ENCODE data around the gene GRIK2. TPM values are rescaled to one million over a fixed set of nuclear protein-coding genes. Genes with fewer than 3 reads are reported as not detected.
A peak's percentile ranks its signal among the peaks of the same experiment; 100 is the strongest.
"Not testable (repeated sequence)": the region's sequence is repeated elsewhere in the genome, so short reads cannot be mapped to it uniquely, and the experiment has no call there.

Gene GRIK2
- total RNA-seq, 1 donor from 2014 or later: 11.3 TPM

DNA sequence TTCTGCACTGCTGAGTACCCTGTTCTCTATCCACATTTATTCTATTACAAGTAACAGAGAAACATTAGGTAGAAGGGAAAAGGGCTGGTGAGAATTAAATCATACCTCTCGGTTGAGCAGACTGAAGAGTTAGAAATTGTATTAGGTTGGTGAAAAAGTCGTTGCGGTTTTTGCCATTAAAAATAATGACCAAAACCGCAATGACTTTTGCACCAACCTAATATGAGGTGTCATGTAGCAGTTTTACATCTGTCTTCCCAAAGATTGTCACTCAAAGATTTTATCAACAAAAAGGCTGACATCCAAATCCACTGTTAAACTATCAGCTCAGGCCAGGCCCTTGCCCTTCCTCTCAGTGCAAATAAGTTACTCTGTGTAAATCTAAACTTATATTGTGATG is 28.3 kb upstream of the GRIK2 start:
- Histone ChIP-seq H3K4me1 (no peaks in the 10 kb centered on the region), H3K27me3 (ENCODE audit: low read depth) (no peaks in the 10 kb centered on the region), H3K36me3 (no peaks in the 10 kb centered on the region), H3K27ac (replicated peaks) (no peak overlapping the region), H3K9me3 (replicated peaks) (no peaks in the 10 kb centered on the region), H3K4me3 (no peak overlapping the region)
- TF ChIP-seq, protein P1, sequence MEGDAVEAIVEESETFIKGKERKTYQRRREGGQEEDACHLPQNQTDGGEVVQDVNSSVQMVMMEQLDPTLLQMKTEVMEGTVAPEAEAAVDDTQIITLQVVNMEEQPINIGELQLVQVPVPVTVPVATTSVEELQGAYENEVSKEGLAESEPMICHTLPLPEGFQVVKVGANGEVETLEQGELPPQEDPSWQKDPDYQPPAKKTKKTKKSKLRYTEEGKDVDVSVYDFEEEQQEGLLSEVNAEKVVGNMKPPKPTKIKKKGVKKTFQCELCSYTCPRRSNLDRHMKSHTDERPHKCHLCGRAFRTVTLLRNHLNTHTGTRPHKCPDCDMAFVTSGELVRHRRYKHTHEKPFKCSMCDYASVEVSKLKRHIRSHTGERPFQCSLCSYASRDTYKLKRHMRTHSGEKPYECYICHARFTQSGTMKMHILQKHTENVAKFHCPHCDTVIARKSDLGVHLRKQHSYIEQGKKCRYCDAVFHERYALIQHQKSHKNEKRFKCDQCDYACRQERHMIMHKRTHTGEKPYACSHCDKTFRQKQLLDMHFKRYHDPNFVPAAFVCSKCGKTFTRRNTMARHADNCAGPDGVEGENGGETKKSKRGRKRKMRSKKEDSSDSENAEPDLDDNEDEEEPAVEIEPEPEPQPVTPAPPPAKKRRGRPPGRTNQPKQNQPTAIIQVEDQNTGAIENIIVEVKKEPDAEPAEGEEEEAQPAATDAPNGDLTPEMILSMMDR (IDR thresholded peaks at IDR 0.05; ENCODE audit: borderline replicate concordance): no peak
- intact Hi-C loops (cut with micrococcal nuclease): no loop called here
- DNase-seq: no peak

DNA sequence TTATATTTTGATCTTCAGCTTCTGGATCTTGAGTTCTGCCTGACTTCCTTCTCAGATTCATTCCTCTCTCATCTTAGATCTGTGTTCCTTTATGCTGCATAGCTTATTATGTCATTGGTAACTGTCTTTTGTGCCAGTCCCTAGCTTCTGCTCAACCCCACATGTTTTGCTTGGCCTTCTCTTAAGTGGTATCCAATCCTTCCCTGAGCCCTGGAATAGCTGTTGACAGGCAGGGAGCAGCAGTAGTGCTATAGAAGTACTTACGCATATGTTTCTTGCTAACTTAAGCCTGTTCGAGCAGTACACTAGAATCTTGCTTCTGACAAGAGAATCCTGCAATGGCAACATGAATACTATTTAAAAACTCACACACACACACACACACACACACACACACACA is 13.6 kb upstream of the GRIK2 start:
- Histone ChIP-seq H3K36me3 (no peaks in the 10 kb centered on the region), H3K27ac (replicated peaks) (no peak overlapping the region), H3K9me3 (replicated peaks) (no peaks in the 10 kb centered on the region), H3K4me3 (no peak overlapping the region), H3K4me1 (no peaks in the 10 kb centered on the region), H3K27me3 (ENCODE audit: low read depth) (no peaks in the 10 kb centered on the region)
- no peak for DNase-seq
- TF ChIP-seq, protein P1 (IDR thresholded peaks at IDR 0.05; ENCODE audit: borderline replicate concordance): no peak
- intact Hi-C loops (cut with micrococcal nuclease): no loop called here

DNA sequence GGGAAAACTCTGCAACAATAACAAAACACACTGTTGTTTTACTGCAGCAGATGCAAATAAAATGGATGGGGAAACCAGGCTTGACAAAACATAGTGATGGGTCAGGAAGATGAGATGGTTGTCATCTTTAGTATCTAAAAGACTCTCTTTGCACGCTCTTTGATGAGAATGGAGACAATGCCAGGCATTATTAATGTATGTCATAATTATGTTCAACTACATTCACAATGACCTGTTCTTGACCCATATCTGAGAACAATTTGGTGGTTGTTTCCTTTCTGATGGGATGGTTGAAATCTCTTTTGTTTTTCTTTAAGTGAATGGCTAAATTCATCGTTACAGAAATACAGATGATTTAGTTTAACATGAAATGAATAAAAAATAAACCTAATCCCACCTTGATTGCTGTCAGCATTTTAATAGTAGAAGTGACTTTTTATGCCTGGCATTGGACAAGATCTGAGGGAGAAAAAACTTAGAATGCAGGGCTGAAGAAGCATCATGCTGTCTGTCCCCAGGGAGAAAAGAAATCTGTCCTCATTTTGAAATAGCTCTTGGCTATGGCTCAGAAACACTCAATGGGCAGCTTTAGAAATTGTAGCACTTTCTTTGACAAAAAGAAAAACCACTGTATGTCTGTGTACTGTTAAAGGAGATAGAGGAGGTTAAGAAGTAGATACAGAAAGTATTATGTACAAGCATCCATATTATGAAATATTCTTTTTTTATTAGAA is 12.4 kb upstream of the GRIK2 start:
- Histone ChIP-seq H3K27me3 (ENCODE audit: low read depth) (no peaks in the 10 kb centered on the region), H3K9me3 (replicated peaks) (no peaks in the 10 kb centered on the region), H3K36me3 (no peaks in the 10 kb centered on the region), H3K4me3 (no peak overlapping the region), H3K4me1 (no peaks in the 10 kb centered on the region), H3K27ac (replicated peaks) (no peak overlapping the region)
- intact Hi-C loops (cut with micrococcal nuclease): no loop called here
- TF ChIP-seq, protein P1 (IDR thresholded peaks at IDR 0.05; ENCODE audit: borderline replicate concordance): no peak
- DNase-seq: no peak

DNA sequence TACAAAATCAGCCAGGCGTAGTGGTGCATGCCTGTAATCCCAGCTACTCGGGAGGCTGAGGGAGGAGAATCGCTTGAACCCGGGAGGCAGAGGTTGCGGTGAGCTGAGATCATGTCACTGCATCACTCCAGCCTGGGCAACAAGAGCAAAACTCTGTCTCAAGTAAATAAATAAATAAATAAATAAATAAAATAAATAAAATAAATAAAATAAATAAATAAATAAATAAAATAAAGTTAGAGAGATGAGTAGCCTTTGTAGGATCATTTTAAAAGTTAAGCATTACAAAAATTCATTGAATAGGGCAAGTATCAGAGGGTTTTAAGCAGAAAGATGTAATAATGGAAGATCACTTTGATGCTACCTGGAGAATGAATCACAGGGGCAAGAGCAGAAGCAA is 9.8 kb upstream of the GRIK2 start:
- H3K36me3 ChIP-seq; H3K27ac ChIP-seq (replicated peaks); H3K27me3 ChIP-seq (ENCODE audit: low read depth); H3K4me1 ChIP-seq; H3K4me3 ChIP-seq; intact Hi-C loops (cut with micrococcal nuclease); H3K9me3 ChIP-seq (replicated peaks); DNase-seq: not testable (repeated sequence)

DNA sequence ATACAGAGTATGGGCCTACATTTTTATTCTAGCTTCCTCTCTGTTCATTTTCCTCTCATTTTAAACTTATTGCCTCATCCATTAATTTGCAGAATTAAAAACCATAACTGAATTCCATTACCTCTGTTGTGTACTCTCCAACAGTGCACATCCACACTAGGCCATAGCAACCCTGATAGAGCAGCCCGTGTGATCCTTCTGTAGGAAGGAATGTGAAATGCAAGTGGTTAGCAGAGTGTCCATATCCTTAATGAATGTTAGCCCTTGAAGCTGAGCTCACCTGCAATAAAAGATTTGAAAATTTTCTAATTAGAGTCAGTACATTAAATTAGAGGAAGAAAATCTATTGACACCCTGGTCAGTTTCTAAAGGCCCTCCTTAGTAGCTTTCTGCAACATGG is 6.5 kb upstream of the GRIK2 start:
- no peak for DNase-seq
- no peak overlapping the region for H3K4me3 ChIP-seq
- intact Hi-C loops (cut with micrococcal nuclease): no loop called here
- H3K4me1 ChIP-seq: no peaks in the 10 kb centered on the region
- peaks cover 22% of the 10 kb centered on the region for H3K27me3 ChIP-seq (ENCODE audit: low read depth)
- no peak overlapping the region for H3K27ac ChIP-seq (replicated peaks)
- TF ChIP-seq, protein P1 (IDR thresholded peaks at IDR 0.05; ENCODE audit: borderline replicate concordance): peak; percentile 31
- no peaks in the 10 kb centered on the region for H3K36me3 ChIP-seq
- H3K9me3 ChIP-seq (replicated peaks): no peaks in the 10 kb centered on the region

DNA sequence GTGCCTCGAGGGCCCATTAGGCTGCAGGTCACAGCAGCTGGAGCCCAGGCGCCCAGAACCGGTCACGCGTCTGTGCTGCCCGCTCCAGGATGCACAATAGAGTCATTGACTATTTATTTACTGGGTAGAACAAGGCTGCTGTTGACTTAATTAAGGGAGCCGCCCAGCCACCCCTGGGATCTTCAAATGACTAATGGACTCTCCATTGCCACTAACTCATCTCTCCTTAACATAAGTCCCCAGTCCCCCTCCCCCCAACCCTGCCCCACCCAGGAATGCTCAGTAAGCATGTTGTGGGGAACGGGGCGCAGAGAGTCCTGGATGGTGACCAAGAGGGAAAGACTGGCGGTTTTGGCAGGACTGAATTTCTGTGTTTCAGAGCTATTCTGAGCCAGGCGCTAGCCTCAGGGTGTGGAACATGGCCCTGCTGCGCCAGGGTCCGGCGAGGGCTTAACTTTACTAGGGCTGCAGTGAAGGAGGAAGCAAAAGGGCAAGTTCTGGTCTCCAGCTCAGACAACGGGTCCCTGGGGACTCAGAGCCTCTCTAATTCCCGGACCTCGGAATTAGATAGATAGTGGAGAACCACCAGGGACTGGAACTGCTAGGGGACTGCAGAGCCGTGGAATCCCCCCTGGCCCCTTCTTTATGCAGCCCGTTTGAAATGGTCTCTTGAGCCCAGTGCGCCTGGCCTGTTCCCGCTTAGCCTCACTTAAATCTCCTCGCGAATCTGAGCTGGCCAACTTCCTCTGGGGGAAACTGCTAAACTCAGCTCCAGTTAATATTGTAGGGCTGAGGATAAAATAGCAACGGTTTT is 1.5 kb upstream of the GRIK2 start:
- Histone ChIP-seq H3K27ac (replicated peaks) (no peak overlapping the region), H3K4me1 (peaks cover 21% of the 10 kb centered on the region), H3K9me3 (replicated peaks) (no peaks in the 10 kb centered on the region), H3K27me3 (ENCODE audit: low read depth) (peaks cover 61% of the 10 kb centered on the region), H3K4me3 (peak overlapping the region; percentile 69), H3K36me3 (no peaks in the 10 kb centered on the region)
- intact Hi-C loops (cut with micrococcal nuclease): no loop called here
- TF ChIP-seq, protein P1 (IDR thresholded peaks at IDR 0.05; ENCODE audit: borderline replicate concordance): no peak
- no peak for DNase-seq

Measured in left ventricle myocardium inferior (tissue), 1 donor.